ENCODE measurements around the gene IMP3. TPM values are rescaled to one million over a fixed set of nuclear protein-coding genes. Genes with fewer than 3 reads are reported as not detected.

Gene IMP3
- total RNA-seq, 1 experiment from 2014 or later = 77.8 TPM

DNA sequence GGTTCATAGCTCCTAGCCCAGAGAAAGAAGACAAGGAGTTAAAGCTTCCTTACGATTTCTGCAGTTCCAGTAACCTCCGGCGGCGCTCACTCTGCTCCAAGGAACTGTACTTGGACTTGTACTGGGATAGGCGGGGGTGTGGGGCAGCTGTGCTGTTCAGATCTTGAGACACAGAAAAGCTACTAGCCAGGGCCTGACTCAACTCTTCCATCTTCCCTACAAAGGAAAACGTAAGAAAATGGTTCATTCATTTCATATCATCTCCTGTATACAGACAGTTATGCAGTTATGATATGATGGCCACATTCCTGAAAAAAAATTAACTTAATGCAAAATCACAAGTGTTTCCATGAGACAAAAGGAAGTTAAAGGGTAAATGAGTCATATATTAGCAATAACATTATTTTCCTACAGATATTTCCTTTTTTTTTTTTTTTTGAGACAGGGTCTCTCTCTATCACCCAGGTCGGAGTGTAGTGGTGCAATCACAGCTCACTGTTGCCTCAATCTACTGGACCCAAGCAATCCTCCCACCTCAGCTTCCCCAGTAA, 19.1 kb downstream of the IMP3 start:
- no peaks in the 10 kb centered on the region for H3K9me3 Mint-ChIP-seq (ENCODE audit: low read depth, unreplicated experiment)
- H3K27ac Mint-ChIP-seq (ENCODE audit: unreplicated experiment) = peak overlapping the region; percentile 49
- DNase-seq = peak; percentile 34
- CTCF ChIA-PET = interaction anchor here (0.6 to 1.5 kb wide), 7 partner anchors 18 to 1736 kb away, joined by 3 to 5 read pairs (median 4); partner anchors contain the start of genes PTPN9 and SNX33
- BruUV-seq (replicated peaks) = no TSS peak
- peaks cover 16% of the 10 kb centered on the region for H3K4me1 Mint-ChIP-seq (ENCODE audit: low read depth, unreplicated experiment)
- intact Hi-C loops (cut with micrococcal nuclease; ENCODE audit: unreplicated experiment) = loop anchor here (5.0 kb wide), 1 partner anchor 44 kb away; the partner anchor contains the start of gene PTPN9
- H3K27me3 Mint-ChIP-seq (ENCODE audit: unreplicated experiment) = no peaks in the 10 kb centered on the region
- peaks cover 25% of the 10 kb centered on the region for H3K36me3 Mint-ChIP-seq (ENCODE audit: insufficient read depth, unreplicated experiment)
- TF ChIP-seq, protein P1, sequence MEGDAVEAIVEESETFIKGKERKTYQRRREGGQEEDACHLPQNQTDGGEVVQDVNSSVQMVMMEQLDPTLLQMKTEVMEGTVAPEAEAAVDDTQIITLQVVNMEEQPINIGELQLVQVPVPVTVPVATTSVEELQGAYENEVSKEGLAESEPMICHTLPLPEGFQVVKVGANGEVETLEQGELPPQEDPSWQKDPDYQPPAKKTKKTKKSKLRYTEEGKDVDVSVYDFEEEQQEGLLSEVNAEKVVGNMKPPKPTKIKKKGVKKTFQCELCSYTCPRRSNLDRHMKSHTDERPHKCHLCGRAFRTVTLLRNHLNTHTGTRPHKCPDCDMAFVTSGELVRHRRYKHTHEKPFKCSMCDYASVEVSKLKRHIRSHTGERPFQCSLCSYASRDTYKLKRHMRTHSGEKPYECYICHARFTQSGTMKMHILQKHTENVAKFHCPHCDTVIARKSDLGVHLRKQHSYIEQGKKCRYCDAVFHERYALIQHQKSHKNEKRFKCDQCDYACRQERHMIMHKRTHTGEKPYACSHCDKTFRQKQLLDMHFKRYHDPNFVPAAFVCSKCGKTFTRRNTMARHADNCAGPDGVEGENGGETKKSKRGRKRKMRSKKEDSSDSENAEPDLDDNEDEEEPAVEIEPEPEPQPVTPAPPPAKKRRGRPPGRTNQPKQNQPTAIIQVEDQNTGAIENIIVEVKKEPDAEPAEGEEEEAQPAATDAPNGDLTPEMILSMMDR (IDR thresholded peaks at IDR 0.05; ENCODE audit: unreplicated experiment) = no peak
- H3K4me3 Mint-ChIP-seq (ENCODE audit: low read depth, unreplicated experiment) = peak overlapping the region; percentile 5

DNA sequence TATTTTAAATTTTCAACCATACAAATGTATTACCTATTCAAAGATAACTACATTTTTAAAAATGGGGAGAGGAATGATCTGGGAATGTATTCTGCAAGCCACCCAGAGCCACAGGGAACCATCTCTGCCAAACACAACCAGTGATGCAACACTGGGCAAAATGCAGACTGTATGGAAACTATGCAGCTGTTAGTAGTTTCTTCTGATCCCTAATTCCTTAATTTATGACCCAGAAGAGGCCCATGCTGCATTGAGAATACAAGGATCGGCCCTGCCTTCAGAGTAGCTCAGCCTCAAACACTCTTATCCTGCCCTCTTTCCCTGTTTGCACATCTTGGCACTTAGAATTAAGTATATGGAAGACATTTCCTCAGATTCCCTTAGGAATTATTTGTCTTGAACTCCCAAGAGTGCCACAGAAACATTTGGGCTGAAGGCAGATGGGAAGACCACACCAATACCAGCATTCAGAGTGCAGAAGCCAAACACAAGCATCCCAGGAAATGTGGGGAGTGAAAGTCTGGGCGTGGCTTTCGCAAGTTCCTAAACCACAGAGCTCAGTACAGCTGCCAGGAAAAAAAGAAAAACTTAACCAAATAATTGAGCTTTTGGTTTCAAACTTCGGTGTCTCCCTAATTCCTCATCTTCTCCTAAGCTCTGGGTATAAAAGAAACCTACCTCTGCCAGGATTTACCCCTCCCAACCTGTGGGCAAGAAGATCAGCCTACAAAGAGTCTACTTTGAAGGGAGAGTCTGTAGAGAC, 19.8 kb downstream of the IMP3 start:
- Mint-ChIP-seq H3K9me3 (ENCODE audit: low read depth, unreplicated experiment) (no peaks in the 10 kb centered on the region), H3K4me3 (ENCODE audit: low read depth, unreplicated experiment) (no peak overlapping the region), H3K36me3 (ENCODE audit: insufficient read depth, unreplicated experiment) (peaks cover 24% of the 10 kb centered on the region), H3K27me3 (ENCODE audit: unreplicated experiment) (no peaks in the 10 kb centered on the region), H3K4me1 (ENCODE audit: low read depth, unreplicated experiment) (peaks cover 12% of the 10 kb centered on the region), H3K27ac (ENCODE audit: unreplicated experiment) (peak overlapping the region; percentile 49)
- DNase-seq = no peak
- CTCF ChIA-PET = interaction anchor here (0.6 to 1.5 kb wide), 9 partner anchors 12 to 1735 kb away, joined by 3 to 7 read pairs (median 4); partner anchors contain the start of genes PTPN9 and SNX33
- BruUV-seq (replicated peaks) = TSS peak; percentile 20
- intact Hi-C loops (cut with micrococcal nuclease; ENCODE audit: unreplicated experiment) = loop anchor here (5.0 kb wide), 1 partner anchor 43 kb away; the partner anchor contains the start of gene PTPN9
- TF ChIP-seq, protein P1 (IDR thresholded peaks at IDR 0.05; ENCODE audit: unreplicated experiment) = no peak

GRCh38 chr15:75616766-75617165, 23.3 kb downstream of the IMP3 start:
- no peak for DNase-seq
- H3K9me3 Mint-ChIP-seq (ENCODE audit: low read depth, unreplicated experiment) = no peaks in the 10 kb centered on the region
- CTCF ChIA-PET = no interaction called here
- no peaks in the 10 kb centered on the region for H3K27me3 Mint-ChIP-seq (ENCODE audit: unreplicated experiment)
- peaks cover 12% of the 10 kb centered on the region for H3K4me1 Mint-ChIP-seq (ENCODE audit: low read depth, unreplicated experiment)
- H3K36me3 Mint-ChIP-seq (ENCODE audit: insufficient read depth, unreplicated experiment) = peaks cover 26% of the 10 kb centered on the region
- no peak overlapping the region for H3K4me3 Mint-ChIP-seq (ENCODE audit: low read depth, unreplicated experiment)
- BruUV-seq (replicated peaks) = no TSS peak
- H3K27ac Mint-ChIP-seq (ENCODE audit: unreplicated experiment) = no peak overlapping the region
- TF ChIP-seq, protein P1 (IDR thresholded peaks at IDR 0.05; ENCODE audit: unreplicated experiment) = no peak
- intact Hi-C loops (cut with micrococcal nuclease; ENCODE audit: unreplicated experiment) = no loop called here

GRCh38 chr15:75606711-75607699, 33.0 kb downstream of the IMP3 start:
- Mint-ChIP-seq H3K9me3 (ENCODE audit: low read depth, unreplicated experiment) (no peaks in the 10 kb centered on the region), H3K4me3 (ENCODE audit: low read depth, unreplicated experiment) (no peak overlapping the region)
- CTCF ChIA-PET = interaction anchor here (1.3 kb wide), 1 partner anchor 21 kb away, joined by 4 read pairs; no protein-coding TSS in a partner anchor

More at GRCh38 chr15:75606711-75607699, 33.0 kb downstream of the IMP3 start:
- no TSS peak for BruUV-seq (replicated peaks)
- intact Hi-C loops (cut with micrococcal nuclease; ENCODE audit: unreplicated experiment) = no loop called here
- TF ChIP-seq, protein P1 (IDR thresholded peaks at IDR 0.05; ENCODE audit: unreplicated experiment) = no peak
- Mint-ChIP-seq H3K27me3 (ENCODE audit: unreplicated experiment) (no peaks in the 10 kb centered on the region), H3K4me1 (ENCODE audit: low read depth, unreplicated experiment) (no peaks in the 10 kb centered on the region), H3K27ac (ENCODE audit: unreplicated experiment) (no peak overlapping the region), H3K36me3 (ENCODE audit: insufficient read depth, unreplicated experiment) (peaks cover 37% of the 10 kb centered on the region)
- DNase-seq = no peak

Measured in Calu3 (cell line).